HFF-Myc (cell line): ENCODE measurements around the gene SEC31A.

Experiments
- DNase-seq: peaks from one replicate; pipeline ENCODE4 v3.0.0-alpha.2; 2011; ENCODE audit warnings: low read depth; ENCODE audit errors: extremely low read depth
- H3K4me3 ChIP-seq: replicated peaks from 2 replicates; pipeline ENCODE4 v1.5.1; 2011; ENCODE audit warnings: low read depth, mild to moderate bottlenecking, control low read depth, low read length
- CTCF ChIP-seq: IDR thresholded peaks from 2 replicates; pipeline ENCODE4 v1.5.1; 2012; ENCODE audit warnings: mild to moderate bottlenecking, low read depth, low read length, control low read depth; ENCODE audit errors: missing control alignments

Gene SEC31A

GRCh38 chr4:82792912-82793649, 97.9 kb downstream of the SEC31A start:
- H3K4me3 ChIP-seq: no peak overlapping the region
- no peak for TF ChIP-seq CTCF
- no peak for DNase-seq

- no peak for DNase-seq
- TF ChIP-seq CTCF: no peak
- no peak overlapping the region for H3K4me3 ChIP-seq
Measured at GRCh38 chr4:82791179-82791578, 99.8 kb downstream of the SEC31A start.

GRCh38 chr4:82790060-82790660, 100.8 kb downstream of the SEC31A start:
- no peak for TF ChIP-seq CTCF
- no peak for DNase-seq

GRCh38 chr4:82789025-82789776, 101.8 kb downstream of the SEC31A start:
- DNase-seq: no peak
- no peak overlapping the region for H3K4me3 ChIP-seq
- no peak for TF ChIP-seq CTCF

More at GRCh38 chr4:82790060-82790660, 100.8 kb downstream of the SEC31A start:
- H3K4me3 ChIP-seq: no peak overlapping the region

GRCh38 chr4:82787342-82787741, 103.6 kb downstream of the SEC31A start:
- H3K4me3 ChIP-seq: no peak overlapping the region
- no peak for TF ChIP-seq CTCF
- no peak for DNase-seq

GRCh38 chr4:82786828-82787227, 104.1 kb downstream of the SEC31A start:
- no peak for TF ChIP-seq CTCF
- H3K4me3 ChIP-seq: no peak overlapping the region
- no peak for DNase-seq
